Mesenchymal stem cell (in vitro differentiated cells and primary cell): Measurements from ENCODE around the gene UNC13A.

Source experiments
- DNase-seq: peaks from one replicate; pipeline ENCODE4 v3.0.0-alpha.2; 2013
- H2AFZ ChIP-seq: one replicate; pipeline ENCODE4 v1.6.1; 2013; ENCODE audit warnings: low read depth, mild to moderate bottlenecking, control low read depth, inconsistent platforms, low read length, moderate library complexity
- H2AK5ac ChIP-seq: 2 replicates; pipeline ENCODE4 v1.6.1; 2013; ENCODE audit warnings: low read length, moderate library complexity, mild to moderate bottlenecking, inconsistent platforms; ENCODE audit not compliant: severe bottlenecking
- H2BK120ac ChIP-seq: one replicate; pipeline ENCODE4 v1.6.1; 2013; ENCODE audit warnings: low read depth, mild to moderate bottlenecking, inconsistent platforms, low read length, moderate library complexity
- H2BK12ac ChIP-seq, 2 experiments: one replicate each; pipeline ENCODE4 v1.6.1; 2013; ENCODE audit warnings: inconsistent platforms in 2 of 2, low read length in 2 of 2, mild to moderate bottlenecking in 2 of 2, moderate library complexity in 2 of 2, control low read depth in 1 of 2
- H2BK15ac ChIP-seq: one replicate; pipeline ENCODE4 v1.6.1; 2013; ENCODE audit warnings: mild to moderate bottlenecking, low read depth, inconsistent platforms; ENCODE audit not compliant: poor library complexity, severe bottlenecking
- H2BK5ac ChIP-seq: 2 replicates; pipeline ENCODE4 v1.6.1; 2013; ENCODE audit warnings: low read depth, mild to moderate bottlenecking, low read length, control low read depth, inconsistent platforms; ENCODE audit not compliant: poor library complexity, severe bottlenecking
- H3K14ac ChIP-seq, 2 experiments: one replicate each; pipeline ENCODE4 v1.6.1; 2013; ENCODE audit warnings: inconsistent platforms in 2 of 2, low read length in 2 of 2, control low read depth in 1 of 2, mild to moderate bottlenecking in 1 of 2, moderate library complexity in 1 of 2
- H3K18ac ChIP-seq, 2 experiments: one replicate each; pipeline ENCODE4 v1.6.1; 2013; ENCODE audit warnings: inconsistent platforms in 2 of 2, low read length in 2 of 2, control low read depth in 1 of 2, low read depth in 1 of 2, mild to moderate bottlenecking in 1 of 2
- H3K23ac ChIP-seq, 2 experiments: one replicate each; pipeline ENCODE4 v1.6.1; 2013; ENCODE audit warnings: inconsistent platforms in 2 of 2, low read length in 2 of 2, mild to moderate bottlenecking in 2 of 2, moderate library complexity in 2 of 2, control low read depth in 1 of 2
- H3K27ac ChIP-seq: 2 replicates; pipeline ENCODE4 v1.5.1; 2013; ENCODE audit warnings: mild to moderate bottlenecking, moderate library complexity, low read length, control low read depth, inconsistent platforms; ENCODE audit not compliant: poor library complexity, severe bottlenecking
- H3K27me3 ChIP-seq, 2 experiments: 2 replicates each; pipeline versions ENCODE4 v1.6.1 to v1.7.0; 2013; ENCODE audit warnings: low read length in 2 of 2, mild to moderate bottlenecking in 2 of 2, moderate library complexity in 2 of 2, control low read depth in 1 of 2, inconsistent platforms in 1 of 2; ENCODE audit not compliant: control insufficient read depth in 1 of 2, insufficient read depth in 1 of 2
- H3K36me3 ChIP-seq, 2 experiments: 2 replicates each; pipeline versions ENCODE4 v1.6.1 to v1.7.0; 2013; ENCODE audit warnings: low read length in 2 of 2, control low read depth in 1 of 2, inconsistent platforms in 1 of 2, low read depth in 1 of 2, mild to moderate bottlenecking in 1 of 2; ENCODE audit not compliant: insufficient read depth in 2 of 2, control insufficient read depth in 1 of 2
- H3K4ac ChIP-seq, 2 experiments: one replicate each; pipeline ENCODE4 v1.6.1; 2013; ENCODE audit warnings: inconsistent platforms in 2 of 2, low read length in 2 of 2, mild to moderate bottlenecking in 2 of 2, moderate library complexity in 2 of 2, control low read depth in 1 of 2, low read depth in 1 of 2
- H3K4me1 ChIP-seq: 2 replicates; pipeline ENCODE4 v1.6.1; 2013; ENCODE audit warnings: low read depth, low read length, control low read depth; ENCODE audit not compliant: control insufficient read depth, insufficient read depth
- H3K4me2 ChIP-seq: 2 replicates; pipeline ENCODE4 v1.6.1; 2013; ENCODE audit warnings: low read length, mild to moderate bottlenecking, inconsistent platforms; ENCODE audit not compliant: poor library complexity, severe bottlenecking
- H3K4me3 ChIP-seq, 2 experiments: 2 replicates each; pipeline versions ENCODE4 v1.5.1 to v1.7.0; 2013; ENCODE audit warnings: low read length in 2 of 2, mild to moderate bottlenecking in 2 of 2, control low read depth in 1 of 2, low read depth in 1 of 2; ENCODE audit not compliant: insufficient read depth in 1 of 2
- H3K79me1 ChIP-seq: replicated peaks from 2 replicates; pipeline ENCODE4 v1.6.1; 2013; ENCODE audit warnings: mild to moderate bottlenecking, control low read depth, low read length, inconsistent platforms; ENCODE audit not compliant: poor library complexity, severe bottlenecking
- H3K9ac ChIP-seq: 2 replicates; pipeline ENCODE4 v1.7.0; 2013; ENCODE audit warnings: mild to moderate bottlenecking, low read length, moderate library complexity
- H3K9me3 ChIP-seq: 2 replicates; pipeline ENCODE4 v1.7.0; 2013; ENCODE audit warnings: mild to moderate bottlenecking, low read length; ENCODE audit not compliant: control insufficient read depth
- H4K8ac ChIP-seq: one replicate; pipeline ENCODE4 v1.6.1; 2013; ENCODE audit warnings: inconsistent platforms, mild to moderate bottlenecking, low read length, moderate library complexity
- H4K91ac ChIP-seq: one replicate; pipeline ENCODE4 v1.6.1; 2013; ENCODE audit warnings: mild to moderate bottlenecking, low read length, inconsistent platforms
- WGBS: methylation state at CpG from one replicate; pipeline ENCODE4 v1.1.7; 2013; ENCODE audit warnings: mixed read lengths; 5-methylcytosine and 5-hydroxymethylcytosine counted together

The UNC13A gene

GRCh38 chr19:17687141-17687856 lies 855 bp downstream of the UNC13A start:
- no peaks in the 10 kb centered on the region for H3K36me3 ChIP-seq
- H2BK5ac ChIP-seq, result no peak overlapping the region
- H4K91ac ChIP-seq, result no peak overlapping the region
- no peaks in the 10 kb centered on the region for H3K9me3 ChIP-seq
- no peak overlapping the region for H2BK15ac ChIP-seq
- H2AFZ ChIP-seq, result no peak overlapping the region
- H3K4me3 ChIP-seq, result peak overlapping the region in 1 of 2 experiments; percentile 29
- H3K4me2 ChIP-seq, result no peak overlapping the region
- 2% methylated on average over 16 of the region's 24 CpGs for WGBS
- H4K8ac ChIP-seq, result no peak overlapping the region
- no peak overlapping the region for H3K9ac ChIP-seq
- H3K23ac ChIP-seq, result no peak overlapping the region
- no peak overlapping the region for H3K18ac ChIP-seq
- H2BK12ac ChIP-seq, result no peak overlapping the region
- peaks cover 23% of the 10 kb centered on the region for H3K4me1 ChIP-seq
- no peak overlapping the region for H3K27ac ChIP-seq
- no peak overlapping the region for H2AK5ac ChIP-seq
- no peak overlapping the region for H3K14ac ChIP-seq
- no peak overlapping the region for H3K4ac ChIP-seq
- no peak overlapping the region for H2BK120ac ChIP-seq
- peaks cover 65 to 69% of the 10 kb centered on the region in 2 experiments for H3K27me3 ChIP-seq
- no peak for DNase-seq
- H3K79me1 ChIP-seq, result no peaks in the 10 kb centered on the region

- Histone ChIP-seq H2AFZ (no peak overlapping the region), H2BK12ac (no peak overlapping the region), H3K9me3 (no peaks in the 10 kb centered on the region), H3K27ac (no peak overlapping the region), H4K91ac (no peak overlapping the region), H3K14ac (no peak overlapping the region), H2BK5ac (no peak overlapping the region), H3K4me1 (peaks cover 23% of the 10 kb centered on the region), H3K4ac (no peak overlapping the region), H3K36me3 (no peaks in the 10 kb centered on the region), H3K27me3 (peaks cover 66 to 67% of the 10 kb centered on the region in 2 experiments), H3K18ac (no peak overlapping the region), H3K23ac (peak overlapping the region in 1 of 2 experiments; percentile 70), H3K4me3 (peak overlapping the region in 1 of 2 experiments; percentile 50), H2AK5ac (no peak overlapping the region), H3K79me1 (no peaks in the 10 kb centered on the region), H2BK120ac (no peak overlapping the region), H3K9ac (peak overlapping the region; percentile 57), H4K8ac (no peak overlapping the region), H3K4me2 (peak overlapping the region; percentile 48), H2BK15ac (no peak overlapping the region)
- WGBS, result 0% methylated on average over 14 of the region's 28 CpGs
- DNase-seq, result peak; percentile 46
Measured at GRCh38 chr19:17686592-17687024, 1.5 kb downstream of the UNC13A start.

GRCh38 chr19:17686023-17686521 lies 2.1 kb downstream of the UNC13A start:
- H3K4me2 ChIP-seq, result peak overlapping the region; percentile 48
- peak; percentile 42 for DNase-seq
- 3% methylated on average over 2 of the region's 12 CpGs for WGBS

GRCh38 chr19:17685451-17686022 lies 2.6 kb downstream of the UNC13A start:
- Histone ChIP-seq H3K23ac (no peak overlapping the region), H2BK12ac (no peak overlapping the region), H2BK120ac (no peak overlapping the region), H2BK15ac (no peak overlapping the region), H4K8ac (no peak overlapping the region), H2BK5ac (no peak overlapping the region), H2AFZ (no peak overlapping the region), H3K4me1 (peaks cover 23% of the 10 kb centered on the region), H3K4me2 (no peak overlapping the region), H3K18ac (peak overlapping the region in 1 of 2 experiments; percentile 50), H3K9ac (no peak overlapping the region), H3K9me3 (no peaks in the 10 kb centered on the region), H3K27ac (no peak overlapping the region), H3K14ac (no peak overlapping the region), H3K36me3 (no peaks in the 10 kb centered on the region), H4K91ac (no peak overlapping the region), H3K79me1 (no peaks in the 10 kb centered on the region), H3K4ac (no peak overlapping the region), H2AK5ac (no peak overlapping the region), H3K4me3 (no peak overlapping the region), H3K27me3 (peaks cover 63 to 76% of the 10 kb centered on the region in 2 experiments)
- 81% methylated on average over 14 of the region's 15 CpGs for WGBS
- DNase-seq, result no peak

More at GRCh38 chr19:17686023-17686521, 2.1 kb downstream of the UNC13A start:
- Histone ChIP-seq H2AFZ (no peak overlapping the region), H3K4me1 (peaks cover 23% of the 10 kb centered on the region), H3K27ac (no peak overlapping the region), H3K36me3 (no peaks in the 10 kb centered on the region), H4K91ac (no peak overlapping the region), H3K27me3 (peaks cover 66 to 73% of the 10 kb centered on the region in 2 experiments), H3K9ac (peak overlapping the region; percentile 57), H2BK120ac (no peak overlapping the region), H3K23ac (peak overlapping the region in 1 of 2 experiments; percentile 70), H4K8ac (no peak overlapping the region), H3K4ac (no peak overlapping the region), H3K4me3 (peak overlapping the region in 1 of 2 experiments; percentile 50), H3K18ac (peak overlapping the region in 1 of 2 experiments; percentile 50), H3K79me1 (no peaks in the 10 kb centered on the region), H2AK5ac (no peak overlapping the region), H2BK15ac (no peak overlapping the region), H2BK12ac (no peak overlapping the region), H2BK5ac (no peak overlapping the region), H3K14ac (no peak overlapping the region), H3K9me3 (no peaks in the 10 kb centered on the region)
